GM12801 (cell line): ENCODE data around the gene PSMD1.

Source experiments
- TF ChIP-seq, protein P1 (sequence below): IDR thresholded peaks from one replicate; pipeline ENCODE4 v1.5.1; 2011; ENCODE audit warnings: control low read depth; ENCODE audit not compliant: insufficient read length; ENCODE audit errors: extremely low read depth

The PSMD1 gene

DNA sequence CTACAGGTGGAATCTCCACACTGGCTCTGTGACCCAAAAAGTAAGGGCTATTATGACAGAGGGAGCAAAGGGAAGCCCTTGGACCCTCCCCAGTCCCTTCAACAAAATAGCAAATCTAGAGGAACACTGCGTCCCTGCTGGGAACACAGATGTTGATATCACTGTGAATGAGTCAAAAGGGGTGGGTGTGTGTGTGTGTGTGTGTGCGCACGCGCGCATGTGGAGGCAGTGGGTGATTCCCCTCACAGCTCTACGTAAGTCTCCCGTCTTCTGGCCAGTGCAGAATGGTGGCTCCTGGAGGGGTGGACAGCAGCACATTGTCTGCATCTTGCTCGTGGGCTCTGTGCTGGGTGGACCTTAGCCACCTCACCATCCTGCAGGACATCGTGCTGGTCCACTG is 27.1 kb upstream of the PSMD1 start:
- TF ChIP-seq, protein P1, sequence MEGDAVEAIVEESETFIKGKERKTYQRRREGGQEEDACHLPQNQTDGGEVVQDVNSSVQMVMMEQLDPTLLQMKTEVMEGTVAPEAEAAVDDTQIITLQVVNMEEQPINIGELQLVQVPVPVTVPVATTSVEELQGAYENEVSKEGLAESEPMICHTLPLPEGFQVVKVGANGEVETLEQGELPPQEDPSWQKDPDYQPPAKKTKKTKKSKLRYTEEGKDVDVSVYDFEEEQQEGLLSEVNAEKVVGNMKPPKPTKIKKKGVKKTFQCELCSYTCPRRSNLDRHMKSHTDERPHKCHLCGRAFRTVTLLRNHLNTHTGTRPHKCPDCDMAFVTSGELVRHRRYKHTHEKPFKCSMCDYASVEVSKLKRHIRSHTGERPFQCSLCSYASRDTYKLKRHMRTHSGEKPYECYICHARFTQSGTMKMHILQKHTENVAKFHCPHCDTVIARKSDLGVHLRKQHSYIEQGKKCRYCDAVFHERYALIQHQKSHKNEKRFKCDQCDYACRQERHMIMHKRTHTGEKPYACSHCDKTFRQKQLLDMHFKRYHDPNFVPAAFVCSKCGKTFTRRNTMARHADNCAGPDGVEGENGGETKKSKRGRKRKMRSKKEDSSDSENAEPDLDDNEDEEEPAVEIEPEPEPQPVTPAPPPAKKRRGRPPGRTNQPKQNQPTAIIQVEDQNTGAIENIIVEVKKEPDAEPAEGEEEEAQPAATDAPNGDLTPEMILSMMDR, result no peak

DNA sequence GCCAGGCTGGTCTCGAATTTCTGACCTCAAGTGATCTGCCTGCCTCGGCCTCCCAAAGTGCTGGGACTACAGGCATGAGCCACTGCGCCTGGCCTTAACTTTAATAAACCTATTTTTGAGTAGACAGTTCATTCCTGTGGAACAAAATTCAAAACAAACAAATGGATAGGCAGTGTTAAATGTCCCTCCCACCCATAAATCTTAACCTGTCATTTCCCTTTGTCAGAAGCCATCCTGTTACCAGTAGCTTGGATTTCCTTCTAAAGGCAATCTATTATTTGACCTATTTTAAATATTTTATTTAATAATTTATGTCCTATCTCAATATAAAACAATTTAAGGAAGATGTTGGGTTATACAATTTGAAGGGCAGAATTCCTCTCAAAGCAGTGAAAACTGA is 25.9 kb upstream of the PSMD1 start:
- TF ChIP-seq, protein P1, result no peak

DNA sequence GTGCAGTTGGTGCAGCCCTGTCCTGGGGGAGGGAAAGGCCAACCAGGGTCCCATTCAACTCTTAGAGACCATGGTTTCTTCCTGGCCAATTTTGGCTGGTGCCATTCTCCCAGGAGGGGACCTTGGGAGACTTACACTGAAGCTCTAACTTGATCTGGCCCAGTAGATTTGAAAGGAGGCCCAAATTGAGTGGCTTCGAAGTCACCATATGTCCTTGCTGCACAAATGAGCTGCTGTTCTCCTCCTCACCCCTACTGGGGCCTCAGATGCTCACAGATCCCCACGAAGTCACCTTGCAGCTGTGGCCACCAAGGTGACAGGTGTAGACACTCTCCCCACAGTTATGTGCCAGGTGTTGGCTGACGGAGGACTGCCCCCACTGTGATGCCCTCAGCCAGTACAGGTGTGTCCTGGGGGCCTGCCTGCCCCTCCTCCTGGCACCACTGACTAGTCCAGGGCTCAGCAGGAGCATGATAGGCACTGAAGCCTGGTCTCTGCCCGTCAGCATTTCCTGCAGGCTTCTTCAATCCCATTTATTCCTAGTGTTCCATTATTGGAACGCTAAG is 24.0 kb upstream of the PSMD1 start:
- TF ChIP-seq, protein P1, result no peak

DNA sequence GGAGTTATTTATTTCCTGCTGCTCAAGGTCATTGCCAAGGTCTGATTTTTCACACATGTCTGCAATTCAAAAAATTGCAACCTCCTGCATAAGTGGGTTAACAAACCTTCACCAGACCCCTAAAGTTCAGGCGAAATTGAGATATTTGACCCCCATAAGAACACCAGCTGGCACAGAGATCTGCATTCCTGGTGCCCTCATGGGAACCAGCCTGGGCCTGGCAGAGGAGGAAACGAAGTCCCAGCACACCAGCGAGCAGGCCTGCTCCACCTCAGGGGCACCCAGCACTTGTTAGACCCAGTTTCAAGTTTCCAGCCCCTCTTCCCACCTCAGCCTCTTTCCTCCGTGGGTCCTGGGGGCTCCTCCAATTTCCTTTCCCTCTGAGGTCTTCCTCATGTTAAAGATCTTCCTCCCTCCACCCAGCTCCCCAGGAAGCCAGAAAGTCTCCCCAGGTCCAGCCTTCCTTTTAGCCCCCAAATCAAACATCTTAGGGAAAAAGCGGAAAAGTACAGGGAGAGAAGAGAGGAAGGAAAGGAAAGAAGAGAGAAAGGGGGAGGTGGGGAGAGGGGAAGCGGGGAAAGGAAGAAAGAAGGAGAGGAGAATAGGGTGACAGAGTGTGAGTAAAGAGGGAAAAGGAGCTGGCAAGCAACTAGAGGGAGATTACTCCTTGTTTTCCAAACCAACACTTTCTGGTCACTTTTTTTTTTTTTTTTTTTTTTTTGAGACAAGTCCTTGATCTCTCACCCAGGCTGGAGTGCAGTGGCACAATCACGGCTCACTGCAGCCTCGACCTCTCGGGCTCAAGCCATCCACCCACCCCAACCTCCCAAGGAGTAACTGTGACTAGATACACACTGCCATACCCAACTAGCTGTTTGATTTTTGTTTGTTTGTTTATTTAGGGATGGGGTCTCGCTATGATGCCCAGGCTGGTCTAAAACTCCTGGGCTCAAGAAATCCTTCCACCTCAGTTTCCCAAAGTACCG is 23.2 kb upstream of the PSMD1 start:
- TF ChIP-seq, protein P1, result no peak

DNA sequence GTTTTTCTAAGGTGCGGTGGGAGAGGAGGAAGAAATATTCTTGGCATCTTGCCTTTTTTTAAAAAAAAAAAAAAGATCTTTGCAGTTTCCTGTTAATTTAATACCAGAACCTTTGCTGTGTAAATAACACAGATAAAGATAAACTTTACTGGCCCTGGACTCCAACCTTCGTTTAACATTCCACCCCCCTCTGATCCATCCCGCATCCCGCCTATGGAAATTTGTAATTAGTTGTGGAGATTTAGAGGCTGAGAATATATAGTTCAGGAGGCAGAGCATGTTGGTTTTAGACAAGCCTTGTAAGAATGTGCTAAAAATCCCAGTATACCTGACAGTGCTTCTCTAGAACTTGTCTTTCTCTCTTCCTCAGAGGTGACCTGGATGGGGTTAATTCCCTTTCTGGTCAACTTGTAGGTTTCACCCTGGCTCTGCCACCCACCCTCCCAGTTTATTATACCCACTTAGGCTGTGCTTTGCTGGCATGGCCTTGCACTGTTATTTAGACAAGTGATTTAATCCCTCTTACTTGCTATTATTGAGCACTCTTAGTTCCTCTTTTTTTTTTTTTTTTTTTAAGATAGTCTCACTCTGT is 22.3 kb upstream of the PSMD1 start:
- TF ChIP-seq, protein P1, result no peak

DNA sequence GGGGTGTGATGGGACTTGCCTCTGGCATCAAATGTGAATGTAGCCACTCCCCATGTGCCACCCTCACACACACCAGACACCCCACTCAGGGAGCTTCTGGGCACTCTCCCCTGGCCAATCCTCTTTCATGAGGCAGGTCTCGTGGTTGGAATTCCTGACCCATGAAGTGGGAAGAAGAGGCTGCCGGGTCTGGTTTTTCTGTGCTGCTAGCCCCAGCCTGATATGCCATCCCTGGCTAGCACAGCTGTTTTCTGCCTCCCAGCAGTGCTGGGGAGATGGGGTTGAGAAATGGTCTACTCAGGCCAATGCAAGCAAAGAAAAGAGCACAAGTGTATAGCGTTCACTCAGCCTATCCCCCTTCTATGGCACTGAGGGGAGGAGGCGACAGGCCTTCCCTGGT is 20.5 kb upstream of the PSMD1 start:
- TF ChIP-seq, protein P1, result no peak

DNA sequence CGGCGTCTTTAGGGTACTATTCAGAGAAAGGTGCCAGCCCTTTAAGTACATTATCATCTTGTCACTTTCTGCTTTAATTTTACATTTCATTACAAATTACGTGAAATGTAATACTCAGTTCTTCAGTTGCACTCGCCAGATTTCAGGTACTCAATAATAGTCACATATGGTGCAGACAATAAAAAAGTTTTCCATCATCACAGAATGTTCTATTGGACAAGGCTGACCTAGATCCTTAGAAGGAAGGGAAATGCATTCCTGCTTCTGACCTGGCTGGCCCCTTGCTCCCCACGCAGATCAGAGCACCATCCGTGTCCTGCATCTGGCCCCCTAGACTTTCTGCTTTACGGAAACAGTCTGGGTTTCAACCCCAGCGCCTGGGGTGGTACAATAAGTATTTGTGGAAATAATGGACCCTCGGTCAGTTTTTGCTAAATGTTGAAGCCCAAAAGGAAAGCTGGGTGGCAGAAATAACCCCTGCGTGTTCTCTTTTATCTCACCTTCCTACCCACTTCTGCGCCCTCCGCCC is 20.0 kb upstream of the PSMD1 start:
- TF ChIP-seq, protein P1, result no peak
